ENCODE data around the gene GCFC2.

Gene GCFC2

DNA sequence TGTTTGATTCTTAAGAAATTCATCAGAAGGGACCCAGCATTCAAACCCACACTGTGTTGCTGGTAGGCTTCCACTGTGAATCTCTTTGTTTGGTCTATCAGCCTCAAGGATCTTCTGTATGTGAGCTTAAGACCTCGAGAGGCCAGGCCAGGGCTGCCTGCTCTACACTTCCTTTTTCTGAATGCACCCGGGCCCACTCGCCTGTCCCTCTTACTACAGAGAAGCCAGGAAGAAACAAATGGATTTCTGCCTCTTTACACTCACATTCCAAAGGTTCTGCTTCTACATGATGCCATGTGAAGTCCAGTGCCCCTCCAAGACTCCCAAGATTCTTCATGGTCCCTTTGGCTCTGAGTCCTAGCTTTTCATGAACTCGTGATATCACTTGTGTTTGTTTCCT is 89.5 kb downstream of the GCFC2 start:
- DNase-seq = no peak

DNA sequence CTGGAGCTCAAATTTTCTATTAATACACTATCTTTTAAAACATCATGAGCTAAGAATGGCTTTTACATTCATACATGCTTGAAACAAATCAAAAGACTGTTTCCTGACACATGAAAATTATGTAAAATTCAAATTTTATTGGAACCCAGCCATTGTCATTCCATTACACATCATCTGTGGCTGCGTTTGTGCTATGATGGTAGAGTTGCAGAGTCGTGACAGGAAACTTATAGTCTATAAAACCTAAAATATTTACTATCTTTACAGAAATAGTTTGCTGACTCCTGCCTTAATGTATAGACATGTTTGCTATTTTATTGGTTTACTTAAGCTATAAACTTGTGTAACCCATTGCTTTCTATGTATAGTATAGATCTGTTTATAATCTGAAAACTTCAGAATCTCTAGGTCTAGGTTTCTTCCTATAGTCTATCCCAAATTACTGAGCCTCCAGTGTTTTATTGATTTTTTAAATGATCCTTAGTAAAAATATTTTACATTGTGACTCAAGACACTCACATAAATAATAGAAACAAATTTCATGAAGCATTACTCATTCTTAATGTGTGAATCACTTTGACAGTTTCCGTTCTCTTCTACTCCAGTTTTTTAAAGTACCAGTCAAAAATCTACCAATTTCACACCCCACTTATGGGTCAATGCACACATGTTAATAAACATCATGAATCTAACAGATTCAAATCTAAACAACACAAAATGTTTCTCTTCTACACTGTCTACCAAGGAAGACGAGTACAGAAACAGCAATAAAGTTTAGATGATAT is 90.6 kb downstream of the GCFC2 start:
- no peak for DNase-seq

DNA sequence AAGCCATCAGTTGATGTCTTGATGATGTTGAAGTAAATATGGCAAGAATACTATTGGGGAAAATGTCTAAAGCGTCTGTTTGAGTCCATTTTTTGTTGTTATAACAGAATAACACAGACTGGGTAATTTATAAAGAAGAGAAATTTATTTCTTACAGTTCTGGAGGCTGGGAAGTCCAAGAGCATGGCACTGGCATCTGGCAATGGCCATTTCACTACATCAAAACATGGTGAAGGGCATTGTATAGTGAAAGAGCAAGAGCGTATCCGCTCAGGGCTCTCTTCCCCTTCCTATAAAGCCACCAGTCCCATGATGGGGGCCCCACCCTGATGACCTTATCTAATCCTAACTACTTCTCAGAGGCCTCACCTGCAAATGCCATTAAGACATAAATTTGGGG is 93.8 kb downstream of the GCFC2 start:
- no peak for DNase-seq

DNA sequence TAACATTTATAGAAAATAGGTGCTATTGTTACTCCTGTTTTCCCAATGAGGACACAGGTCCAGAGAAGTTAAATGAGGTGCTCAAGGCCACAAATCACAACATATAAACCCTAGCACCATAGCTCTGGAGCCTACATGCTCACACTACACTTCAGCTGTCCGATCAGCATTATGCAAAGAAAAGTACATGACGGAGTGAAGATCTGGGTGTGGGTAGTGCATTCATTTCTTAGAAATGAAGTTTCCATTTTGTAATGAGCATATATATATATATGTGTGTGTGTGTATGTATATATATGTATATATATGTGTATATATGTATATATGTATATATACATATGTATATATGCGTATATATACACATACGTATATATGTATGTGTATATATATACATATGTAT is 94.3 kb downstream of the GCFC2 start:
- no peak for DNase-seq

DNA sequence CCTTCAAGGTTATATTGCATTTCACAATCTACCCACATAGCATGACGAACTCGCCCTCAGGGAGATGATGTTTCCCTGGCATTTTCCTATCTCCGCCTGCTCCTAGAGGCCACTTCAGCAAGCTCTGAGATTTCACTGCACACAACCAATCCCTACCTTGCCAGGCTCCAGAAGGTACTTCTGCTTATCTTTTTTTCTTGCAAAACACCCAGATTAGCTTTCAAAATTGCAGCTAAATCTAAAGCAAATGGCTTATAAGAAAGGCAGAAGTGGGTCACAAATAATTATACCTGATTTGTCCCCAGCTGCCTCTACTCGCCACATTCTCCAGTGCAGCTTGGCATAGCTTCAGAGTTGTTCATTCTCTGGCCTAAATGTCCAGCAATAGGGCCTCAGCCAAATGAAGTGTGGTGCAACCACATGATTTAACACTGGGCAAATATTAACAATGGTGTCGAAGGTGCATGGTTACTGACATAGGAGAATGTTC is 96.5 kb downstream of the GCFC2 start:
- no peak for DNase-seq

- no peak for DNase-seq
Measured at GRCh38 chr2:75612862-75613243, 97.9 kb downstream of the GCFC2 start.

All from CD4-positive, alpha-beta T cell treated with Interleukin-4 for 1 hour (primary cell).